K562 (cell line): ENCODE results near the gene ISG20L2. TPM values are rescaled to one million over a fixed set of nuclear protein-coding genes. Genes with fewer than 3 reads are reported as not detected.
A peak's percentile ranks its signal among the peaks of the same experiment; 100 is the strongest.

Source experiments
- CBX5 ChIP-seq: IDR thresholded peaks from 2 replicates; pipeline ENCODE4 v1.6.1; 2014; ENCODE audit warnings: low read depth, borderline replicate concordance
- CHD2 ChIP-seq: IDR thresholded peaks from 2 replicates; pipeline ENCODE4 v1.6.1; 2011; ENCODE audit warnings: low read depth, low read length
- FOXA3 ChIP-seq, 2 experiments: fragments of 450-650 bp in 1 of 2; sonication (generic) in 1 of 2; formaldehyde crosslinking; IDR thresholded peaks in 1 of 2; conservative IDR thresholded peaks in 1 of 2; 2 replicates each; pipeline versions ENCODE4 v1.4.0 to v1.8.0; 2020 to 2022; ENCODE audit warnings: mild to moderate bottlenecking in 2 of 2, missing genetic modification reagents in 1 of 2
- FOXJ2 ChIP-seq: fragments of 200-800 bp; sonication (Bioruptor generic); IDR thresholded peaks from 2 replicates; pipeline ENCODE4 v1.6.1; 2016; ENCODE audit warnings: missing genetic modification characterization, missing compliant biosample characterization
- GABPB1 ChIP-seq: sonication (generic); formaldehyde crosslinking; IDR thresholded peaks from 2 replicates; pipeline ENCODE4 v1.8.0; 2022; ENCODE audit warnings: mild to moderate bottlenecking, missing genetic modification reagents
- HINFP ChIP-seq: fragments of 450-650 bp; conservative IDR thresholded peaks from 2 replicates; pipeline ENCODE4 v1.6.1; 2016; ENCODE audit warnings: missing genetic modification characterization, low read depth, mild to moderate bottlenecking, control low read depth, missing compliant biosample characterization
- MAX ChIP-seq: sonication (generic); formaldehyde crosslinking; IDR thresholded peaks from 2 replicates; pipeline ENCODE4 v1.9.0; 2022; ENCODE audit warnings: mild to moderate bottlenecking, missing genetic modification reagents
- PHF8 ChIP-seq: fragments of 200-600 bp; sonication (generic); IDR thresholded peaks from 2 replicates; pipeline ENCODE4 v1.6.1; 2012; ENCODE audit warnings: mixed run types, mild to moderate bottlenecking, inconsistent platforms, low read length, moderate library complexity, borderline replicate concordance
- PRDM10 ChIP-seq: fragments of 450-650 bp; IDR thresholded peaks from 2 replicates; pipeline ENCODE4 v1.6.1; 2018; ENCODE audit not compliant: partially characterized antibody
- RBFOX2 ChIP-seq: fragments of 200-400 bp; formaldehyde crosslinking; IDR thresholded peaks from 2 replicates; pipeline ENCODE4 v1.6.1; 2017; ENCODE audit warnings: low read depth, mild to moderate bottlenecking, low read length, moderate library complexity
- RBM14 ChIP-seq: fragments of 200-400 bp; formaldehyde crosslinking; IDR thresholded peaks from 2 replicates; pipeline ENCODE4 v1.6.1; 2018; ENCODE audit warnings: low read depth, mild to moderate bottlenecking, low read length, moderate library complexity, borderline replicate concordance; ENCODE audit not compliant: insufficient read depth
- RCOR1 ChIP-seq, 2 experiments: IDR thresholded peaks; 2 replicates each; pipeline ENCODE4 v1.6.1; 2012; ENCODE audit warnings: low read depth in 2 of 2, low read length in 2 of 2, borderline replicate concordance in 1 of 2, improper control_type of control experiment in 1 of 2
- RNF219 ChIP-seq: fragments of 250-450 bp; sonication (Bioruptor Pico); IDR thresholded peaks from 2 replicates; pipeline ENCODE4 v1.5.0; 2022; ENCODE audit warnings: mild to moderate bottlenecking
- SUPT5H ChIP-seq: fragments of 450-650 bp; IDR thresholded peaks from 2 replicates; pipeline ENCODE4 v1.6.1; 2016
- ZNF217 ChIP-seq: sonication (generic); formaldehyde crosslinking; IDR thresholded peaks from 2 replicates; pipeline ENCODE4 v1.8.0; 2022; ENCODE audit warnings: mild to moderate bottlenecking, missing genetic modification reagents
- ZNF263 ChIP-seq: sonication (generic); formaldehyde crosslinking; IDR thresholded peaks from 2 replicates; pipeline ENCODE4 v1.8.0; 2022; ENCODE audit warnings: mild to moderate bottlenecking, missing genetic modification reagents, borderline replicate concordance
- polyA plus RNA-seq, 8 experiments: library from polyadenylated mRNA; depleted of rRNA in 4 of 8; stranded (reverse) in 5 of 8; unstranded in 3 of 8; fragments of >200 nt; fragmentation: Nextera tagmentation in 2 of 8; fragmentation: Illumina TruSeq in 1 of 8; extraction: Ambion mirVana in 2 of 8; extraction: Trizol in 1 of 8; gene quantifications; 2 replicates each; pipeline versions ENCODE4 v1.2.1 to v1.2.3, GENCODE V29; 2011 to 2014; ENCODE audit warnings: inconsistent platforms in 1 of 8, missing spikeins in 1 of 8
- total RNA-seq, 7 experiments: library from RNA; depleted of rRNA in 6 of 7; stranded (reverse); fragments of >200 nt in 6 of 7; fragmentation: Illumina TruSeq in 2 of 7; extraction: Trizol in 2 of 7; gene quantifications; 2 replicates each; pipeline versions ENCODE4 v1.2.1 to v1.2.3, GENCODE V29; 2011 to 2021; ENCODE audit warnings: low replicate concordance in 1 of 7

ISG20L2 gene
- total and polyA plus RNA-seq, 9 of the 15 experiments (the other 6 are each of a cell fraction or from before 2014, with no cell fraction given), result 21.3 to 130 (median 50.3) TPM

GRCh38 chr1:156767879-156768604, 39.5 kb upstream of the ISG20L2 start (continued):
- TF ChIP-seq RNF219 (CRISPR knock-in tag) (no peak), CHD2 (no peak), RBM14 (no peak), CBX5 (no peak), SUPT5H (0 out of 2 replicates have a peak, but pooled peaks have one; percentile 31), RCOR1 (IDR thresholded peaks at IDR 0.05; ENCODE audit: borderline replicate concordance in 1 of 2, low read depth in 2 of 2, low read length in 2 of 2) (peak in 1 of 2 experiments; percentile 7; a peak in 1 of 4 replicates), MAX (CRISPR knock-in tag) (peak; percentile 61; the same call in 1 of the 2 replicates), GABPB1 (CRISPR knock-in tag) (no peak), PHF8 (peak; percentile 67; the same call in 1 of the 2 replicates), FOXA3 (CRISPR knock-in tag; conservative IDR thresholded peaks at IDR 0.05 in 1 of 2, IDR thresholded peaks at IDR 0.05 in 1 of 2) (peak in 1 of 2 experiments; percentile 44; a peak in 1 of 4 replicates), PRDM10 (peak; percentile 76), ZNF217 (CRISPR knock-in tag) (no peak), HINFP (tag) (no peak), FOXJ2 (tag) (no peak), RBFOX2 (peak; percentile 65), ZNF263 (CRISPR knock-in tag) (peak; percentile 9)
